ENCODE results near the gene KCNC3.
"Not testable (repeated sequence)": the region's sequence is repeated elsewhere in the genome, so short reads cannot be mapped to it uniquely, and the experiment has no call there.

Gene KCNC3

DNA sequence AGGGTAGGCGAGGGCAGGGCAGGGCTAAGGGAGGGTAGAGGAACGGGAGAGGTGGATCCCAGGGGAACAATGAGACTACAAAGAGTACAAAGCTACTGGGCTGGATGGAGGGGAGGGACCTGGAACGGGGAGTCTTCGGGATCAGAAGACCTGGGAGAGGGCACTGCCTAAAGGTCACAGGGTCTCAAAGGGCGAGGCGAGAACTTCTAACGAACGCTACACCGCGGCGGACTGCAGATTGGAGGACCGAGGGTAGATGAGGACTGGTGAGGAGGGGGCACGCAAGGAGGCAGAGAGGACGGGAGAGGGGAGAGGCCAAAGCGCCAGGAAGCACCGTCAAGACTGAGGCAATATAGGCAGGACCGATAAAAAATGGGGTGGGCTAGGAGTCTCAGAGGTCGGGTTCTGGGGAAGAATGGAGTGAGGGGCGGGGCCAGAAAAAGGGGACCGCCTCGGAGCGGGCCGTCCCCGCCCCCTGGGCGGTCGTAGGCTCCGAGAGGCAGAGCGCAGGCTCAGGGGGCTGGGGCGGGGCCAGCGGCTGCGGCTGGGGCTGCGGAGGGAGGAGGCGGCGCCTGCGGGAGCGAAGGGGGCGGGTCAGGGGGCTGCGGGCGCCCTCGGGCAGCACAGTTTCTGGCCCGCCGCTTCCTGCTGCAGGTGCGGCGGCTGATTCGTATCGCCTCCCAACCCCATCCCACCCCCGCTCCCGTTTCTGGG, 1.3 kb upstream of the KCNC3 start:
- intact Hi-C loops (cut with DNase I): no loop called here
- peak; percentile 67 to 95 (median 93) for DNase-seq

DNA sequence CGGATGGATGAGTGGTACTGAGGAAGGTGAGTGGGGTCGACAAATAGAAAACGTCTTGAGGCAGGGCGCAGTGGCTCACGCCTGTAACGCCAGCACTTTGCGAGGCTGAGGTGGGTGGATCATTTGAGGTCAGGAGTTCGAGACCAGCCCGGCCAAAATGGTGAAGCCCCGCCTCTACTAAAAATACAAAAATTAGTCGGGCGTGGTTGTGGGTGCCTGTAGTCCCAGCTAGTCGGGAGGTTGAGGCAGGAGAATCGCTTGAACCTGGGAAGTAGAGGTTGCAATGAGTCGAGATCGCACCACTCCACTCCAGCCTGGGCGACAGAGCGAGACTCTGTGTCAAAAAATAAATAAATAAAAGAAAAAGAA, 733 bp upstream of the KCNC3 start:
- intact Hi-C loops (cut with DNase I): loop anchor here (5.0 kb wide), 1 partner anchor 128 kb away; the partner anchor contains the start of gene MYH14
- DNase-seq: not testable (repeated sequence)

DNA sequence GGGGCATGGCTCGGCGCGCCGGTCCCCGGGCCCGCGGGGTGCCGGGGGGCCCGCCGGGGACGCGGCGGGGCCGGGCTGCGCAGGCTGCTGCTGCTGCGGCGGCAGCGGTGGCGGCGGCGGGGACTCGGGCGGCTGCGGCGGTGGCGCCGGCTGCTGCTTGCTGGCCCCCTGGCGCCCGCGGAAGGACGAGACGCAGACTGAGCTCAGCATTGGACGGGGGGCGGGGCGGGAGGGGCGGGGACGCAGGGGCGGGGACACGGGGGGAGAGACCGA, 368 bp downstream of the KCNC3 start:
- DNase-seq: no peak
- intact Hi-C loops (cut with DNase I): loop anchor here (5.0 kb wide), 1 partner anchor 127 kb away; the partner anchor contains the start of gene MYH14

DNA sequence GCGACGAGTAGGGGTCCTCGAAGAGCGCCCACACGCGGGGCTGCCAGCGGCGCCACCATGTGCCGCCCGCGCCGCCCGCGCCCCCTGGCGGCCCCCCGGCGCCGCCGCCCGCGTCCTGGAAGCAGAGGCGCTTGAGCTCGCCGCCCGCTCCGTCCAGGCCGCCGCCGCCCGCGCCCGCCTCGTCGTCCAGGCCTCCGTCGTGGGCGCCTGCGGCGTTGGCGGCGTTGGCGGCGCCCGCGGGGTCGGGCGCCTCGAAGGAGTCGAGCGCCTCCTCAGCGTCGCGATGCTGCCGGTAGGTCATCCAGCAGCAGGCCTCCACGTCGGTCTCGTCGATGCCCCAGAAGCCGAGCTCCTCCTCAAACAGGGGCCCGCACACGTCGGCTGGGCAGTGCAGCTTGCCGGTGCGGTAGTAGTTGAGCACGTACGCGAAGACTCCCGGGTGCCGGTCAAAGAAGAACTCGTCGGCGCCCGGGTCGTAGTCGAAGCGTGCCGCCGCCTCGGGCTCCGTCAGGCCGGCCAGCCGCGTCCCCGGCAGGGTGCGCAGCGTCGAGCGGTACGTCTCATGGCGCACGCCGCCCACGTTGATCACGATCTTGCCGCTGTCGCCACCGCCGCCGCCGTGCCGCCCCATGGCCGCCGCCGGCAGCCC, 829 bp downstream of the KCNC3 start:
- intact Hi-C loops (cut with DNase I): loop anchor here (5.0 kb wide), 1 partner anchor 126 kb away; the partner anchor contains the start of gene MYH14
- peak in 16 of 42 donors; percentile 13 to 67 (median 45) for DNase-seq

DNA sequence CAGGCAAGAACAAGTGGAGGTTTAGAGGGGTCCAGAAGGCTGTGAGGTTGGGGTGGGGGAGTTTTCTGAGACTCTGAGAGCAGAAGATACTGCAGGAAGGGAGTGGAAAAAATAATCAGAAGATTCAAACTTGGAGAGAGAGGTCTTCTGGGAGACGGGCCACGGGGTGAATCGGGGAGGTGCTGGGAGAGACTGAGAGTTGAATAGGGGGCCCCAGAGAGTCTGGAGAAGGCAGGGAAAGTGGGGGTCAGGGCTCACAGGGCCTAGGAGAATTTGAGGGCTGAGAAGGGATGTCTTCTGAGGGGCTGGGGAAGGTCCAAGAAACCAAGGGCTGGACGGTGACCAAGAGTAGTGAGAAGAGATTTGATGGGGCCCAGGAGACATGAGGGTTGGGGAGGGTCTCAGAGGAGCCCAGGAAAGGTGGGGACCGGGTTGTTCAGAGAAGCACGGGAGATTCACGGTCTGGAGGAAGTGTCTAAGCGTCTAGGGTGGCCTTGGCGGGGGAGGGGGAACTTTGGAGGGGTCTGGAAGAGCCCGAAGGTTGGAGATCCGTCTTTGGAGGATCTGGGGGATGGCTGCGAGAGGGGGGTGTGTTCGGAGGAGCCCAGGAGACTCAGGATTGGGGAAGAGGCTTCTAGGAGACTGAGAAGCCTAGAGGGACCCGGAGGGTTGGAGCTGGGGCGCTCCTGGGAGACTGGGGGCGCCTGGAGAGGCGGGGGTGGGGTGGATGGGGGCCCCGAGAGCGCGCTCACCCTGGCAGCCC, 1.5 kb downstream of the KCNC3 start:
- intact Hi-C loops (cut with DNase I): loop anchor here (5.0 kb wide), 1 partner anchor 125 kb away; the partner anchor contains the start of gene MYH14
- peak in 2 of 42 donors; percentile 12 to 14 for DNase-seq

DNA sequence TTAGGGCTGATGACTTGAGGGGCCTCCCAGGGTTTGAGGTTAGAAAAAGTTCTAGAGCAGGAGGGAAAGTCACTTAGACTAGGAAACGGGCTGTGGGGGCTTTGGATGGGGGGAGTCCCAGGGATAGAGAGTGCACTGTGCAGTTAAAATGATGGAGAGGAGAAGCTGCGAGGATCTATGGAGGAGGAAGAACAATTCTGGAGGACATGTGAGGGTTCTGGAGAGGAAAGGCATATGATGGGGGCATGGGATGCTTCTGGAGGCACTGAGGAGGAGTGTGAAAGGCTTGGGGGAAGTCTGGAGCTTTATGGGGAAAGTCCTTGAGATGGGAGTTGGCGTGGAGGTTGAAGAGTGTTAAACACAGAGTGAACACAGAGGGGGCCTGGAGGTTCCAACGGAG, 2.2 kb downstream of the KCNC3 start:
- DNase-seq: peak in 1 of 42 donors; percentile 2
- intact Hi-C loops (cut with DNase I): loop anchor here (5.0 kb wide), 1 partner anchor 125 kb away; the partner anchor contains the start of gene MYH14

DNA sequence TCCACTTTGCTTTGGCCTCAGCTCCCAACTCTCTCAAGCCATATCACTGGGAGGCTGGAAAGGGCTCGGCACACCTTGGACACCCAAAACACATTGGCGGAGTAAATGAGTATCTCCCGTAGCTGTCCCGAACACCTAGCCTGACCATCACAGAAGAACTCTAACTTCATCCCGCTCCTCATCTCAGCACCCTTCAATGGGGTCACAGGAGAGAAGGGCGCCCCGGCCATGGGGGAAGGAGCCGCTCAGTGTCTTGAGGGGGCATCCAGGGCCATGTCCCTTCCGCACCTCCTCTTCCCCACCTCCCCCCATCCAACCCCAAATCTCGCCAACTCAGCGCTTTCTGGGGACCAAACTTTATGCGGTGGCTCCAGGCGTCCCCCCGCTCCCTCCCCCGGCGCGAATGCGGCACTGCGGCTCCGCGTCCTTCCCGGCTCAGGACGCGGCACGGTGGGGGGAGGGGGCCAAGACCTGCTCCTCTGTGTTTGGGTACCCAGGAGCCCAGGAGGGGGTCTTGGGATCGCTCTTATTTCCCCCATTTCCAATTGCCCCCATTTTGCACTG, 3.0 kb downstream of the KCNC3 start:
- intact Hi-C loops (cut with DNase I): loop anchor here (5.0 kb wide), 1 partner anchor 124 kb away; the partner anchor contains the start of gene MYH14
- DNase-seq: no peak

DNA sequence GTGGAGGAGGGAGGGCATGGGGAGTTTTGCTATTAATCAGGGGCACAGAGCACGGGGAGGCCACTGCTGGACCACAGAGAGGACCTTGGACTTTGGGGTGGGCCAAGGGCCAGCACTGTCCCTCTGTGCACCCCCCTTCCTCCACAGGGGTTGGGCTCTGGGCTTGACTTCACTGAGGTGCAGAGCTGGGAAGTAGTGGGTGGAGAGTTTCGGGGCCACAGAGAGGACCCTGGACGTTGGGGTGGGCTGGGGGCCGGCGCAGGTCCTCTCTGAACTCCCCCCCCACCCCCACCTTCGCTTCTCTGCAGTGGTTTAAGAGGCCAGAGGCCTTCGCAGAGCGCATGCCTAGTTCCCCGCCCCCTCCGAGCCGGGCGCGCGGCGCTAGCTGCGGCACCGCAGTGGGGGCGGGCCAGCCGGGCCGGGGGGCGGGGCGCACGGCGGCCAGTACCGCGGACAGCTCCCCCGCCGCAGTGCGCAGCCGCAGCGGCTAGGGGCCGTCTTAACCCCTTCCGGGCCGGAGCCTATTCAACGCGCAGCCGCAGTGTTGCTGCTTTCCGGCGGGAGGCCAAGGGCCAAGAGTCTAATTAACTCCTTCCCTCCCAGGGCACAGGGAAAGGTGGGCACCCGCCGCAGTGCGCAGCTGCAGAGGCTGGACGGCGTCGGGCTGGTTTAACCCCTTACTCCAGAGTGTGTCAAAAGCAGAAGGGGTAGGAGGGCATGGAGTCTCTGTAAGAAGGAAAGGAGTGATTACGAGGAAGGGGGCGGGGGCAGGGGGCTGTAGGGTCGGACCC, 3.7 kb downstream of the KCNC3 start:
- peak in 40 of 42 donors; percentile 50 to 89 (median 75) for DNase-seq
- intact Hi-C loops (cut with DNase I): loop anchor here (5.0 kb wide), 1 partner anchor 123 kb away; the partner anchor contains the start of gene MYH14

DNA sequence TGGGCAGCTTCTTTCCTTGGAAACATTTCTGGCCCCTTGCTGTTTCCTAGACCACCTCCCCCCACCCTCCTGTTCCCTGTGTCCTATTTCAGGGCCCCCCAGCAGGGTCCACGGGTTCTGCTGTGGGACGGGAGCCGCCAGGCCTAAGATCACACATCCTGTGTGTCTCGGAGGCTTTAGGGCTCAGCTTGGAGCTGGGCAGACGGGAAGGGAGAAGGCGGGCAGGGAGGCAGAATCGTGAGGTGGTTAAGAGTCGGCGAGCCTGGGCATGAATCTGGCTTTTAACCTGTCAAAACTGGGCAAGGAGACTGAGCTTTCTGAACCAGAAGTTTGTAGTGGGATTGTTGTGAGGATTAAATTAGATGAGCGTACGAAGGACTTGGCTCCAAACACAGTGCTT, 4.8 kb downstream of the KCNC3 start:
- intact Hi-C loops (cut with DNase I): no loop called here
- no peak for DNase-seq

DNA sequence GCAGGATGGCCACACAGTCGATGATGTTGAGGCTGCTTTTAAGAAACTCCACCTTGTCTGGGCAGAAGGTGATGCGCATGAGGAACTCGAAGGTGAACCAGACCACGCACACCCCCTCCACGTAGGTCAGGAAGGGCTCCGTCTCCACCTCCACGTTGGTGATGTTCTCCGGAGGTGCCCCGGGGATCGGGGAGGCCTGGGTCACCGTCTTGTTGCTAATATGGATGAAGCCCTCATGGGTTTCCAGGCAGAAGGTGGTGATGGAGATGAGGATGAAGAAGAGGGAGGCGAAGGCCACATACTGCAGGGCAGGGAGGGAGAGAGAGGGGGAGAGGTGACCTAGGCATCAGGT, 5.4 kb downstream of the KCNC3 start:
- intact Hi-C loops (cut with DNase I): no loop called here
- no peak for DNase-seq

DNA sequence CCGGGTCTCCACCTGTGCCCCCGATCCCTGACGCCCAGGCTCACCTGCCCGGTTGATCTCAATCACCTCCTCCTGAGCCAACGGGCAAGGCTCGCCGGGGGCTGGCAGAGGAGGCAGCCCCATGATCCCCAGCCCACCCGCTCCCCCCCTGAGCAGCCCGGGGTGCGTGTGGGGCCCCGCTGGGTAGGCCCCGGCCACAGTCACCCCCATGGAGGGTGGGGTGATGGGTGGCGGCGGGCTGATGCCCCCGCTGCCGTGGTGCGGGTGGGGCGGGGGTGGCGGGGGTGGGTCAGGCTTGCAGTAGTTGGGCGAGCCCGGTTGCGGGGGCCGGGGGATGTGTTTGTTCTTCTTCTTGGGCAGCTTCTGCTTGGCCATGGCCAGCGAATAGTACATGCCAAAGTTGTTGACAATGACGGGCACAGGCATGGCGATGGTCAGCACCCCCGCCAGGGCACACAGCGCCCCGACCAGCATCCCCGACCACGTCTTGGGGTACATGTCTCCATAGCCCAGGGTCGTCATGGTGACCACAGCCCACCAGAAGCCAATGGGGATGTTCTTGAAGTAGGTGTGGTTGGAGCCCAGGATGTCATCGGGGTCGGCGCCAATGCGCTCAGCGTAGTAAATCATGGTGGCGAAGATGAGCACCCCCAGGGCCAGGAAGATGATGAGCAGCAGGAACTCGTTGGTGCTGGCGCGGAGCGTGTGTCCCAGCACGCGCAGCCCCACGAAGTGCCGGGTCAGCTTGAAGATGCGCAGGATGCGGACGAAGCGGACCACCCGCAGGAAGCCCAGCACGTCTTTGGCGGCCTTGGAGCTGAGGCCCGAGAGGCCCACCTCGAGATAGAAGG, 6.0 kb downstream of the KCNC3 start:
- peak in 1 of 42 donors; percentile 13 for DNase-seq
- intact Hi-C loops (cut with DNase I): no loop called here

DNA sequence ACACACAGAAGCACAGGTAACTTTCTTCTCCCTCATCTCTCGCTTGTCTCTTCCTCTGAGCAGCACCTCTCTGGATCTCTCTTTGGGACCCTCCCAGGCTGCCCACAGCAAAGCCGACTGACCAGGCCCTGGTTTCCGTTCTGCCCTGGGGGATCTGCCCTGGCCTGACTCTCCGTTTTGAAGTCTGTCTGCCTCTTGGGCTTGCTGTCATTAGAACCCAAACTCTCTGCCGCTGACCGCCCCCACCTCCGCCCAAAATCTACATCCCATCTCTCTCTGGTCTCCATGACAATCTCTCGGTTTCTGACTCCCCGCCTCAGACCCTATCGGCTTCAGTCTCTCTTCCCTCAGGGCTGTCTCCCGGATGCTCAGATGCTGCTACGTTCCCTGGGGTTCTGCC, 6.9 kb downstream of the KCNC3 start:
- intact Hi-C loops (cut with DNase I): no loop called here
- DNase-seq: no peak

DNA sequence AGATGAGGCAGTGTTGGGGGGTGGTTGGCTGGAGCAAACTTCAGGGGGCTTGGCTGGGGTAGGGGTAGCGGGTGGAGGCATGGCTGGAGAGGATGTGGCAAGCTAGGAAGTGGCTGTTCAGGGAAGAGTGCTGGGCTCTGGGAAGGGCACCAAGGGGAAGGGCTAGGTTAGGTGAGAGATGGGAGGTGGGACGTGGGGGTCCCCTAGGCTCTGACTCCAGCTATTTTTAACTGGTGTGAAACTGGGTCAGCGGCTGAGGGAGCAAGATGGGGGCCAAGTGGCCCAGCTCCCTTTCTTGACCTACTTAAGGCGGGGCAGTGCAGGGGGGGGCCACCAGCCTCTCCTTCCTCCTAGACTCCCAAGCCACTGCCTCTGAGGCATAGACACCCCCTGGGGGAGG, 7.3 kb downstream of the KCNC3 start:
- no peak for DNase-seq
- intact Hi-C loops (cut with DNase I): no loop called here

DNA sequence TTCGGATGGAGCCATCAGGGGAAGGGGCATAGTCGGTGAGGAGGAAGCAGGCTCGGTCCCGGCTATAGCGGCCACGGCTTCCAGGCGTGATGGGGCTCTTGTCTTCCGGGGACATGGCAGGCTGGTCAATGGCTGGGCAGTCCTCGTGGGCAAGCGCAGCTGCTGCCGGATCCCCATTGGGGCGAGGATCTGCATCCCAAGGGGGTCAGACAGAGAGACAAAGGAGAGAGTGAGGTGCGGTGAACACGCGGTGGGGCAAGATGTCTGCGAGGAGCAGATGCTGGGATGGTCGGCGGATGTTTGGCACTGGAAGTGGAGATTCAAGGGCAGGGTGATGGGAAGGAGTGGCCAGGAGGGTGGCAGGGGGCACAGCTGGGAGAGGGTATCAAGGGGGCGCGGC, 8.6 kb downstream of the KCNC3 start:
- intact Hi-C loops (cut with DNase I): no loop called here
- DNase-seq: no peak

DNA sequence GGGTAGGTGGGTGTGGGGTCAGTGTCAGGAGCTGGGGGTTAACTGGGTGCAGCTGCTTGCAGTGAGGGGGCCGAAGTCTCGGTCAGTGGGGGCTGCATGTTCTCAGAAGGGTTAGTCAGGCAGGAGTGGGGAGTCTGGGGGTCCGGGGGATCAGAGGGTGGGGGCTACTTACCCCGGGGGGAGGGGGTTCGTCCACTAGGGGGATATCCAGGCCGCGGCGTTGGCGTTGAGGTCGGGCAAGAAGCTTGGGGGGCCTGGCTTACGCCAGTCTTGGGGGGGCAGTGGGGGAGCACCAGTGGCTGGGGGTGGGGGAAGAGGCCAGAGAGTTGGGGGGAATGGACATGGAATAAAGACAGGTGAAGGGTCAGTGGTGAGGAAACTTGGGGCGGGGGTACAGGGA, 9.1 kb downstream of the KCNC3 start:
- DNase-seq: no peak
- intact Hi-C loops (cut with DNase I): no loop called here

DNA sequence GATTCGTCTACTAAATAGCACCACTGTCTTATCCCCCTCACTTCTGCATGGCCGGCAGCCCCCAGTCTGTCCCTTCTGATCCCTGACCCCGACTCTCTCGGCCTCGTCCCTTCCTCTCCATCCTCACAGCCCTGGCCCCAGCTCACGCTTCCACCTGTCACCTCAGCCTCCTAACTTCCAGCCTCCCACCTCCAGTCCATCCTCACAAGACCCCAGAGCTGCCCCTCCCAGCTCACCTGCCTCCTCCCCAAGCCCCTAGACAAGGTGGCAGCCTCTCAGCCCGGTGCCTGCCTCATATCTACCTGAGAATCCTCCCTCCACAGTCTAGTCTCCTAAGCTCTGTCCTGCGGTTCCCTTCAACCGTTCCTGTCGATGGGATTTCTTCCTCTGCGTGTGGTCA, 10.0 kb downstream of the KCNC3 start:
- DNase-seq: no peak

DNA sequence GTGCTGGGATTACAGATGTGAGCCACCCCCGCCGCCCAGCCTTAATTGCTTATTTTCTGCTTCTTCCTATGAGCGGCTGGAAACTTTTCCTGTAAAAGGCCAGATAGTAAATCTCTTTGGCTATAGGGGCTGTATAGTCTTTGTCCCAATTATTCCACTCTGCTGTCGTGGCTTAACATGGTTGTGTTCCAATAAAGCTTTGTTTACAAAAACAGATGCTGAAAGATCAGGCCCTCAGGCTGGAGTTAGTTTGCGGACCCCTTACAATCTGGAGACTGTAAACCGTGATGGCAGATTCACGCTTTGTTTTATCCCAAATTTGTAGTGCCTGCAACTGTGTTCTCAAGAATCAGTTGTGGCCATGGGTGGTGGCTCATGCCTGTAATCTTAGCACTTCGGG, 10.7 kb downstream of the KCNC3 start:
- intact Hi-C loops (cut with DNase I): no loop called here

More for the DNA sequence above, 10.0 kb downstream of the KCNC3 start:
- intact Hi-C loops (cut with DNase I): no loop called here

DNA sequence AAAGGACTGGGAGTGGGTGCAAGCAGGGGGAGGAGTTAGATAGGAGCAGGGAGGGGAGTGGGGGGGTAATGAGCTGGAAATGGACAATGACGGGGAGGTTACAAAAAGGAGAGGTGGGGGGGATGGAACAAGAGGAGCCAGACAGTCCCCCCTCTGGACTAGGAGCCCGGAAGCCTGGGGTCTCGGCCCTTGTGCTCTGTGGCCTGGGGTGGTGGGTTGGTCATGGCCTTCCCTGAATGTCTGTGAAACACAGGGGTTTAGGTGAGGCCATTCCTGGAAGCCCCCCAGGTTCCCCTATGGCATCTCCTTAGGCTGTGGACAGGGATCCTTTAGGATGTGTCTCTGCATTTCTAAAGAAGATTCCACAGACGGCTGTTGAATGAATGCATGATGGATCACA, 12.1 kb downstream of the KCNC3 start:
- intact Hi-C loops (cut with DNase I): no loop called here
- DNase-seq: no peak

More for the DNA sequence above, 10.7 kb downstream of the KCNC3 start:
- no peak for DNase-seq
